ENCODE data around the gene UNC13A.

GRCh38 chr19:17554968-17555479 is 133.1 kb downstream of the UNC13A start:
- TF ChIP-seq CTCF (IDR thresholded peaks at IDR 0.05), result no peak
- no peak for TF ChIP-seq POLR2A (IDR thresholded peaks at IDR 0.05)
